ENCODE measurements around the gene RGS18.

GRCh38 chr1:192159014-192159413 lies 752 bp downstream of the RGS18 start:
- TF ChIP-seq CTCF (IDR thresholded peaks at IDR 0.05) = no peak
- TF ChIP-seq POLR2A (IDR thresholded peaks at IDR 0.05) = no peak

Measured in Peyer's patch (tissue), 4 donors.